ENCODE data around the gene TSPAN3. TPM values are rescaled to one million over a fixed set of nuclear protein-coding genes. Genes with fewer than 3 reads are reported as not detected.

The TSPAN3 gene
- polyA plus RNA-seq, 3 donors: 93.7 to 495 (median 218) TPM

GRCh38 chr15:77038312-77039216 is 32.3 kb downstream of the TSPAN3 start:
- H3K27ac ChIP-seq (ENCODE audit: low read depth, low read length): no peak overlapping the region
- WGBS, 3 donors: 78% methylated on average over 5 of the region's 10 CpGs; no CpG with 5 or more reads in 2 of the 3 donors

DNA sequence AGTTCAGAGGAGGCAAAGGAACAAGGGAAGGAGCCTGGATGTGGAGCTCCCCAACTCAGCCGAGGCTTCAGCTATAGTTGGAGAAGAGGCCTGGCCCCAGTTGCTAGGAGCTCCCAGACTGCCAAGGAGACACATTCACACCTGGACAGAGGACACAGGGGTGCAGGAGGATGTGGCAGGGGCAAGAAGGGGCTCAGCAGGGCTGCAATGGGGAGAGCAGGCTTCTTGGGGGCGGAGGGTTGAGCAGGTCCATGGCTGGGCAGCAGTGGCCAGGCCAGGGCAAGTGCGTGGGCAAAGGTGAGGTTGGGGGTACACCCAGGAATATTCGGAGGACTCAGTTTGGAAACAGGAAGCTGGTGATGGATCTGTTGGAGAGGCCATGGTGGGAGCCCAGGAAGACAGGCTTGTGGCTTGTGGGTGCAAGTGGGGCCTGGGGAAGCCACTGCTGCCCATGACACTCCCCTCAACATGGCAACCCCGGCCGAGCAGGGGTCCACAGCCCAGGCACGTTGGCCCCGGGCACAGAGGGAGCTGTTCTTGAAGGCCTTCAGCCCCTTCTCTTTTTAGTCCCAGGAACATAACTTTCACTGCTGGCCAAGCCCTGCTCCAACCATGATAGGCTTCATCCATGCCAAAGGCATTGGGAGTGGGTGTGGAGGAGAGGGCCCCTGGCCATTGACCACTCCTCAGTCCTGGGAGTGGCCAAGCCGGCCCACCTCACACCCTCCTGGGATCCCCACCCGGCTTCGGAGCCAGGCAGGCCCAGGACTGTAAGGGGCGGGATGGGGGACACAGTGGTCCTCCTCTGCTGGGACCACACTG is 33.3 kb downstream of the TSPAN3 start:
- no peak overlapping the region for H3K27ac ChIP-seq (ENCODE audit: low read depth, low read length)
- WGBS, 3 donors: 88 to 97% (median 89%) methylated on average over 12 of the region's 12 CpGs

DNA sequence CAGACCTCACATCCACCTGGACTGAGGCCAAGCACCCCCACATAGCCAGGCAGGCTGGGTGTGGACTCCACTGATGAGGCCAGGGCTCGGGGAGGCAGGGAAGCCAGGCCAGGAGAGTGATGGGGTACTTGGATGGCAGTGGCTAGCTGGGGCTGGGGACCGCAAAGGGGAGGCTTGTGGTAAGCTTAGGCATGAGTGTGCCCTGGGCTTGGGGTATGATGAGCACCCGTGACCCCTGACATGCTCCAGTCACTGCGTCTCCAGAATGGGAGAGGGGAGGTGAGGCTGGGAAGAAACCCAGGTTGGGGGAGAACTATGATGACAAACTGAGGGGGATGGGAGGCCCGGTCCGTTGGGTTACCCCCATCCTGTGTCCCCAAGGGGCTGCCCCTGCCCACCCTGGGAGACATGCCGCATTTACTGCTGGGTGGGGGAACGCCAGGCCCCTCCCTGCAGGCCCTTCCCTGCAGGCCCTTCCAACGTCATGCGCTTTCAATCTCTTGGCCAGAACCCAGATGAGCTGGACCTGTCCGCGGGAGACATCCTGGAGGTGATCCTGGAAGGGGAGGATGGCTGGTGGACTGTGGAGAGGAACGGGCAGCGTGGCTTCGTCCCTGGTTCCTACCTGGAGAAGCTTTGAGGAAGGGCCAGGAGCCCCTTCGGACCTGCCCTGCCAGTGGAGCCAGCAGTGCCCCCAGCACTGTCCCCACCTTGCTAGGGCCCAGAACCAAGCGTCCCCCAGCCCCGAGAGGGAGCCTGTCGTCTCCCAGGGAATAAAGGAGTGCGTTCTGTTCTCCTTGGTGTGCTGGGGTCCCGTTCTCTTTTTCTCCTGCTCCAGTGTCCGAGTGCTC is 34.1 kb downstream of the TSPAN3 start:
- H3K27ac ChIP-seq (ENCODE audit: low read depth, low read length): no peak overlapping the region
- WGBS, 3 donors: 88 to 93% (median 90%) methylated on average over 21 to 22 of the region's 22 CpGs

DNA sequence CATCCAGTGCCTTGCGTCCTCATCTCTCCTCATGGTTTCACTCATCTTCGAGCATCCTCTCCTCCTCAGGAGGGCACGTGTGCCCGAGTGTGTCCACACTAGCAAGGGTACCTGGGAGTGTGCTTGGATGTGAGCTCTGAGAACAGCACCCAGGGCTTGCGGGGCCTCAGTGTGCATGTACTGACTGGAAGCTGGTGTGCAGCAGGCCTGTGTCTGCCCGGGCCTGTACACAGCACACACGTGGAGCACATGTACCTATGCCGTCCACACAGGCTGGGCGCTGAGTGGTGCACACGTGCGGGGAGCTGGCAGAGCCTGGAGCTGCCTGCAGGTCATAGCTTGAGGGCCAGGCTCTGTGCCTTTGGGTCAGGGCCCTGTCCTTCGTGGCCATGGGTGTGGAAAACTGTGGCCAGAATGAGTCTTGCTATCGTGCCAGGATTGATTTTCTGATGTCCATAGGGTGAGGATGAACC is 34.9 kb downstream of the TSPAN3 start:
- no peak overlapping the region for H3K27ac ChIP-seq (ENCODE audit: low read depth, low read length)
- WGBS, 3 donors: 79 to 86% (median 82%) methylated on average over 13 of the region's 13 CpGs

DNA sequence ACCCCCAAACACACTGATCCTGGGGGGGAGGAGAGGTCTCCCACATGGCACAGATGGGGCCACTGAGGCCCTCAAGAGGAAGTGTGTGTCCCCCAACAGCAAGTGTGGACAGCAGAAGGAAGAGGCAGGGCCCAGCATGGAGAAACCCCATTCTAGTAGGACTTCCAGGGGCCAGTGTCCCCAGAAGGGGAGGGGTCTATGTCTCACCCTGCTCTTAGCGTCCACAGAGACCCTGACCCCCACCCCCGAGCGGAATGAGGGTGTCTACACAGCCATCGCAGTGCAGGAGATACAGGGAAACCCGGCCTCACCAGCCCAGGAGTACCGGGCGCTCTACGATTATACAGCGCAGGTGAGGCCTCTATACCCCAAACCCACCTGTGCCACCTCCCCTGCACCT is 35.3 kb downstream of the TSPAN3 start:
- H3K27ac ChIP-seq (ENCODE audit: low read depth, low read length): no peak overlapping the region
- 89 to 95% (median 94%) methylated on average over 8 to 9 of the region's 9 CpGs for WGBS, 3 donors

GRCh38 chr15:77034695-77035489 is 36.0 kb downstream of the TSPAN3 start:
- H3K27ac ChIP-seq (ENCODE audit: low read depth, low read length): no peak overlapping the region
- WGBS, 3 donors: 50 to 64% (median 62%) methylated on average over 14 of the region's 14 CpGs

DNA sequence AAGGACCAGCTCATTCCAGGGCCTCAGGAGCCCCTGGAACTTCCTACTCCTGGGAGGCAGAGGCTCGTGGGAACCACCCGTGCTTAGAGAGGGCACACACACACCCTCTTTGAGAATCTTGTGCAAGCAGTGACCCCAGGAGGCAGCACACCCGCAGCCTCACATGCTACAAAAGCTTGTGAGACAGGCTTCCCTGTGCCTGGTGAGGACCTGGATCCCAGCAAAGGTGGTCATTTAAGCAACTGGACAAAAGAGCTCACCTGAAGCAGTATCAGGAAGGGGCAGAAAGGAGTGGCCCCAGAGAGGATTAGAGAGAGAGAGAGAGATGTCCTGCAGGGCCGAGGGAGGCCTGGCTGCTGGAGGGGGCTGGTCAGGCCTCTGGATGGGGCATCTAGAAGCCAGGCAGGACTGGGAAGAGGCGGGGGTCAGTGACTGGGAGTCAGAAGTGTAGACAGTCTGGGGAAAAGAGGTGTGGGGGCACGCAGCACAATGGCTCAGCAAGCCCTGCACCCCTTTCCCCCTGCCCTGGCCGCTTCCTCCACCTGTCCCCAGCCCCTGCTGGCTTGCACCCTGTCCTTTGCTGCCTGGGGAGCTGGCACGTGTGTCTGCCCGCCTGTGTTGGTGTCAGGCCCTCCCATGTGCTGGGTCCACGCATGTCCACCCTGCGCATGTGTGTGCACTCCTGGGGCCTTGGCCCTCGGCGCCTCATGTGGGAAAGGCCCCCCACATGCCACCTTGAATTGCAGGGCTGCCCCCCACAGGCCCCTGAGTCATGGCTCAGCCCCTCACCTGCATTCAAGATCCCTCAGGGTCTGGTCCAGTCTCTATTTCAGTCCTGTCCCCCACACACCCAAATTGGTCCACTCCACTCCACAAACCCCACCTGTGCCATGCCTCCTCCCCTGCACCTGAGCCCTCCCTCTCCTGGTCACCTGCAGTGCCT is 36.9 kb downstream of the TSPAN3 start:
- WGBS, 3 donors: 77 to 80% (median 79%) methylated on average over 12 to 13 of the region's 13 CpGs
- no peak overlapping the region for H3K27ac ChIP-seq (ENCODE audit: low read depth, low read length)

DNA sequence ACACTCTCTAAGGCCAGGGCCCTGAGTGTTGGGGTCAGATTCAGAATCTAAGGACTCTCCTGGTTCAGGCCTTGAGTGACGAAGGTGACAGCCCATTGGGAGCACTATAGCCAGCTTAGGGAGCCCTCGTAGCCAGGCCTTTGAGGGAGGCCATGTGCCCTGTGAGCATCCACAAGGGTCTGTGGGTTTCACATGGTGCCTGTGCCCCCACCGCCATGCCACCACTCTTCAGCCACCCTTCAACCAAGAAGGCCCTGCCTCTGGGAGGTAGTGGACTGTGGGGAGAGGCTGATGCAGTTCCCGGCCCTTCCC is 37.5 kb downstream of the TSPAN3 start:
- H3K27ac ChIP-seq (ENCODE audit: low read depth, low read length): no peak overlapping the region
- WGBS, 3 donors: 92 to 97% (median 92%) methylated on average over 4 of the region's 4 CpGs

DNA sequence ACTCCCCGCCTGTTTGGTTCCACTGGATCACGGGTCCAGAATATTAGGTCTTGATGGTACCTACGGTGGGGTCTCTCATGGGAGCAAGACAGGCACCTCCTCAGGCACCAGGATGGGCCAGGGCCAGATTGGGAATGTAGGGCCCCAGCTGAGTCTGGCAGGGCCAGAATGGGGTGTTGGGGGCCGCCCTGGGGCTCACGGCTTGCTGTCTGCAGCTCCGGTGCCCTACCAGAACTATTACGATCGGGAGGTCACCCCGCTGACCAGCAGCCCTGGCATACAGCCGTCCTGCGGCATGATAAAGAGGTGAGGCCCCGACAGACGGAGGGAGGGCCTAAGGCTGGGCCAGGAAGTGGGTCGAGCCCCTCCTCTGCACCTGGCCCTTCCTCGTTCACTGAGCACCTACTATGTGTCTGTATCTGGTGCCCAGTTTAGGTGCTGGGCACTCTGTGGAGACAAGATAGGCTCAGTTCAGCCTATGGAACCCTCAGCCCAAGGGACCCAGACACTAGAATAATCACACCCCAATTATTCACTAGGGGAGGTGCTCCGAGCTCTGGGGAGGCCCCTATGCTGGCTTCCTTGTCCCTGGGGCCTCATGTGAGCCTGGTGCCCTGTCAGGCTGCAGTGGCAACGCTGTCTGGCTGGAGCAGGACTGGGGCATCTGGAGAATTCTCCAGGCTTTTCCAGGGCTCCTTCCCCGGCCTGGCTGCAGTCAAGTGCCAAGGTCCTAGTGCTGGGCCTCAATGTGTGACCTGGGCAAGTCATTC is 38.1 kb downstream of the TSPAN3 start:
- H3K27ac ChIP-seq (ENCODE audit: low read depth, low read length): no peak overlapping the region
- 78 to 85% (median 78%) methylated on average over 18 of the region's 18 CpGs for WGBS, 3 donors

DNA sequence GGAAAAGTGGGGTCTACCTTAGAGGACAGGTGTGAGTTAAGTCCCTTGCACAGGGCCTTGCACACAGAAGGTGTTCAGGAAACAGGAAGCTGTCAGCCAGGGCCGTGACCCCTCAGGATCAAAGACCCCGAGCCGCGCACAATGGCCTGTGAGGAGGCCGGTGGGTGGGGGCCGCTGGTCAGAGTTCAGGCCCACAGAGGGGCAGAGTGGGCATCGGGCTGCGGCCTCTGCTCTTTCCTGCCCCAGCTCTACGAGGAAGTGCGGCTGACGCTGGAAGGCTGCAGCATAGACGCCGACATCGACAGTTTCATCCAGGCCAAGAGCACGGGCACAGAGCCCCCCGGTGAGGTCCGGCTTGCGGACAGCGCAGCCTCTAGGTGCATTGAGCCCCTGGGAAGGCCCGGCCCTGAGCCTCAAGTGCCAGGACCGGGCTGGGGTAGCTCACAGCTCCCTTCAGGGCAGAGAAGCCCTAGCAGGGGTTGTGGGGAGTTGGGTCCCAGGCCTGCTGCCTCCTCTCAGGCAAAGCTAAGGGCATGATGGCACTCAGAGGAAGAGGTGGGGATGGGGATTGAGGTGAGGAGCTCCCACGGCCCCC is 38.8 kb downstream of the TSPAN3 start:
- 71 to 75% (median 71%) methylated on average over 22 of the region's 22 CpGs for WGBS, 3 donors
- no peak overlapping the region for H3K27ac ChIP-seq (ENCODE audit: low read depth, low read length)

GRCh38 chr15:77031376-77032050 is 39.4 kb downstream of the TSPAN3 start:
- H3K27ac ChIP-seq (ENCODE audit: low read depth, low read length): no peak overlapping the region
- WGBS, 3 donors: 69 to 81% (median 80%) methylated on average over 12 of the region's 12 CpGs

GRCh38 chr15:77030928-77031375 is 40.0 kb downstream of the TSPAN3 start:
- WGBS, 3 donors: 78 to 84% (median 84%) methylated on average over 10 of the region's 10 CpGs
- no peak overlapping the region for H3K27ac ChIP-seq (ENCODE audit: low read depth, low read length)

DNA sequence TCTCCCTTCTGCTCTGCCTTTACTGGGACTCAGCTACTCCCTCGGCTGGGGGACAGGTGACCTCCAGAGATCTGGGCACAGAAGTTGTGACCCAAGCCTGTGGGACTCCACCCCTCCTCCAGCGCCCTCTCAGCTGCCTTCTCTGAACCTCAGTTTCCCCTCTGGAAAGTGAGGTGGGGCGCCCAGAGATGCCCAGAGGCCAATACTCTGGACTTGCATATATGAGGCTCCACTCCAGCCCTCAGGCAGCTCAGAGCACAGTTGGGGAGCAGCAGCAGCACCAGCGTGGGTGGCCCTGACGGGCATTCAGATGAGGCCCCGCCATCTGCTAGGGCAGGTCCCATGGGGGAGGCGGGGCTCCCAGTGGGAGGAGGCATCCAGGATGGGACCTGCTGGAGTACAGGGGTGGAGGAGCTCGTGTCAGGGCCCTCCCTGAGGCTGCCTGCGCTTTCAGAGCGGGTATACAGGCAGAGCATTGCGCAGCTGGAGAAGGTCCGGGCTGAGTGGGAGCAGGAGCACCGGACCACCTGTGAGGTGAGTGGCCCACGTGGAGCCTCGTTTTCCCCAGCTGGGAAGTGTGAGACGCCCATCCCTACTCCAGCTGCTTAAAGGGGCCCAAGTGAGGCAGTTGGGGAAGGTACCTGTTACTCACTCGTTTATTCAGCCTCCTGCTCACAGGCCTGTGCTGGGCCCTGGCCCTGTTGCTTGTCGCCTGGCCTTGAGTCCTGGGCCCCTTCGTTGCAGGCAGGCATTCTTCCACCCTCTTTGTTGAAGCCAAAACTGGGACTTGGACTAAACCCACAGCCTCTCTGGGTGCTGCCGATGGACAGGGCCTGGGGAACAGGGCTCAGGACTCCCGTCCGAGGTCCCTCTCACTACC is 40.6 kb downstream of the TSPAN3 start:
- WGBS, 3 donors: 71 to 80% (median 73%) methylated on average over 22 of the region's 22 CpGs
- H3K27ac ChIP-seq (ENCODE audit: low read depth, low read length): no peak overlapping the region

All from adipose tissue (tissue), 3 donors.